Gastrocnemius medialis (tissue), 4 donors: ENCODE measurements around the gene FHOD3. TPM values are rescaled to one million over a fixed set of nuclear protein-coding genes. Genes with fewer than 3 reads are reported as not detected.
"Not testable (repeated sequence)": the region's sequence is repeated elsewhere in the genome, so short reads cannot be mapped to it uniquely, and the experiment has no call there.

Experiments used
- ATAC-seq, 2 donors: fragments of 150-250 bp; one replicate each; pipeline ENCODE4 v1.9.1; 2016
- DNase-seq, 2 donors: peaks; one replicate each; pipeline ENCODE4 v3.0.0-alpha.2; 2019
- H3K27ac ChIP-seq, 4 donors: fragments of 200-600 bp; sonication (generic); 1 replicate in 1 of 4; 2 replicates in 3 of 4; pipeline ENCODE4 v1.5.1; 2016 to 2018; ENCODE audit warnings: mild to moderate bottlenecking in 2 of 4, moderate library complexity in 1 of 4
- H3K27me3 ChIP-seq, 3 donors: fragments of 200-600 bp; sonication (generic) in 2 of 3; 1 replicate in 1 of 3; 2 replicates in 2 of 3; pipeline versions ENCODE4 v1.5.1 to v1.6.0; 2016 to 2019; ENCODE audit warnings: mild to moderate bottlenecking in 1 of 3, moderate library complexity in 1 of 3
- H3K36me3 ChIP-seq, 2 donors: fragments of 200-600 bp; sonication (generic) in 1 of 2; one replicate each; pipeline ENCODE4 v1.5.1; 2017 to 2018
- H3K4me1 ChIP-seq, 2 donors: fragments of 200-600 bp; sonication (generic) in 1 of 2; one replicate each; pipeline ENCODE4 v1.5.1; 2016 to 2017; ENCODE audit warnings: mild to moderate bottlenecking in 2 of 2
- H3K4me3 ChIP-seq, 4 donors: fragments of 200-600 bp; sonication (generic) in 3 of 4; 1 replicate in 1 of 4; 2 replicates in 3 of 4; pipeline ENCODE4 v1.5.1; 2016 to 2019; ENCODE audit warnings: mild to moderate bottlenecking in 2 of 4
- H3K9me3 ChIP-seq, 3 donors: fragments of 200-600 bp; sonication (generic) in 2 of 3; 1 replicate in 1 of 3; 2 replicates in 2 of 3; pipeline ENCODE4 v1.5.1; 2016 to 2019
- CTCF ChIP-seq, 5 experiments: fragments of 450-650 bp in 3 of 5; fragments of 200-600 bp in 2 of 5; sonication (generic) in 2 of 5; IDR thresholded peaks in 4 of 5; conservative IDR thresholded peaks in 1 of 5; 1 replicate in 4 of 5; 2 replicates in 1 of 5; pipeline ENCODE4 v1.5.1; 2016 to 2019; ENCODE audit warnings: antibody characterized with exemption in 5 of 5, mild to moderate bottlenecking in 3 of 5, moderate library complexity in 3 of 5
- POLR2A ChIP-seq, 2 donors: fragments of 450-650 bp; IDR thresholded peaks; one replicate each; pipeline ENCODE4 v1.6.1; 2017; ENCODE audit warnings: antibody characterized with exemption in 2 of 2, mild to moderate bottlenecking in 2 of 2, moderate library complexity in 2 of 2
- in situ Hi-C, 4 donors: fragments of 200-750 bp; cut with MboI; loops; one replicate each; pipeline versions ENCODE4 v1.15.0 to v1.8.0; 2017; ENCODE audit warnings: low sequenced_read_pairs in 4 of 4
- intact Hi-C: fragments of 100-400 bp; cut with DNase I; formaldehyde crosslinking; loops from one replicate; pipeline ENCODE4 v1.15.1; 2023; ENCODE audit warnings: low total_unique reads
- total RNA-seq, 4 donors: library from RNA; depleted of rRNA; stranded (reverse); fragments of >200 nt; gene quantifications; one replicate each; pipeline versions ENCODE4 v1.1.0 to v1.2.3, GENCODE V29; 2016

Gene FHOD3
- total RNA-seq, 4 donors from 2014 or later: 10.0 to 32.5 (median 17.0) TPM

DNA sequence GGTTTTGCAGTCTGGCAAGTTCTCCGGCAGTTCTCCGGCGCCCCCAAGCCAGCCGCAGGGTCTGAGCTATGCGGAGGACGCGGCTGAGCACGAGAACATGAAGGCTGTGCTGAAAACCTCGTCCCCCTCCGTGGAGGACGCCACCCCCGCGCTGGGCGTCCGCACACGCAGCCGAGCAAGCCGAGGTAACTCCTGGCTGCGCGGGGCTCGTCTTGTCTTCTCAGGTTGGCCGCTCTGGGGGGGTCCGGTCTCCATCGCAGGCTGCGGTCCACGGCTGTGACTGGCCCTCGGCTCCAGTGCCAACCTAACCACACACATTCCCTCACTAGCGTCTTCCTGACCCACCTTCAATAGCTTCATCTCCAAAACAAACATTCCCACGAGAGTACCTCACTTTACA is 463.1 kb downstream of the FHOD3 start:
- intact Hi-C loops: no loop called here
- Histone ChIP-seq H3K4me3 (no peak overlapping the region), H3K27ac (no peak overlapping the region), H3K9me3 (no peaks in the 10 kb centered on the region), H3K36me3 (no peaks in the 10 kb centered on the region), H3K4me1 (peaks cover 0 to 10% of the 10 kb centered on the region in 2 donors), H3K27me3 (no peaks in the 10 kb centered on the region)
- DNase-seq (no peak), ATAC-seq (no peak)
- in situ Hi-C loops: no loop called here
- TF ChIP-seq CTCF (IDR thresholded peaks at IDR 0.05 in 4 of 5, conservative IDR thresholded peaks at IDR 0.05 in 1 of 5): no peak
- TF ChIP-seq POLR2A (IDR thresholded peaks at IDR 0.05): no peak

DNA sequence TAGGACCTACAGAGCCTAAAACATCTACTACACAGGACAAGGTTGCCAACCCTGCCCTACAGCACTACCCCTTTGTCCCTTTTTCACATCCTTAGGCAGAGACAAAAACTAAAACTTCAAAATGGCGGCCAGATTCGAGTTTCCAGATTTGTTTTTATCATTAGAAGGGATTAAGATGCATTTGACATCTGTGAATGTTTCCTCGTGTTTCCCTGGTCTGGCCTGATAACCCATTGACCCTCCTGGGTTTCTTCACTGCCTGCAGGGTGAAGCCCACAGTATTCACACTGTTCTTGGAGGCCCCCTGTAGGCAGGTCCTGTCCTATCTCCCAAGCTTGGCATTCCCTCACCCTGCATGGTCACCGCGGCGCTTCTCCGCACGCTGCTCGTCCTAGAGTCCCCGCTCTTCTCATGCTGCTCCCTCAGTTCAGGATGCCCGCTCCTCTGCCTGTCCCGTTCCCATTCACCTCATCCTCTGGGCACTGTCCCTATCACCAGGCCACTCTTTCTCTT is 463.7 kb downstream of the FHOD3 start:
- DNase-seq: no peak
- no peak overlapping the region for H3K27ac ChIP-seq
- TF ChIP-seq POLR2A (IDR thresholded peaks at IDR 0.05) (no peak), CTCF (IDR thresholded peaks at IDR 0.05 in 4 of 5, conservative IDR thresholded peaks at IDR 0.05 in 1 of 5) (no peak)
- H3K4me3 ChIP-seq: no peak overlapping the region
- H3K36me3 ChIP-seq: no peaks in the 10 kb centered on the region
- in situ Hi-C loops (no loop called here), intact Hi-C loops (no loop called here)
- ATAC-seq: no peak
- H3K9me3 ChIP-seq: no peaks in the 10 kb centered on the region
- no peaks in the 10 kb centered on the region for H3K27me3 ChIP-seq
- H3K4me1 ChIP-seq: peaks cover 0 to 7% of the 10 kb centered on the region in 2 donors

DNA sequence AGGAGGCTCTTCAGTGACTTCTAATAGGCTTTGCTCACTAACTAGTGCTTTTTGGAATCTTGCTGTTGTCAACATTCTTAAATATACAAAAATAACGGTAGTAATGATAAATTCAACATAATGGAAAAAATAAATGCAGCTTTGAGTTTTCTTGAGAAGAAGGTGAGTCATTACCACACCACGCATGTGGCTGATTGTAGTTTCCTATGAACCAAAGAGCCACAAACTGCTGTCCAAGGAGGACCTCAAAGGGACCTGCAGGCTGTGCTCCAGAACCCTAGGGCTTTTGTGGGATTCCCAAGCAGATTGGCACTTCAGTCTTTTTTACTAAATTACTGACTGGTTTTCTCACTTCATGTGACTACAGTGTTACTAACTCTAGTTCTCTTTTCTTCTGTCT is 464.6 kb downstream of the FHOD3 start:
- H3K36me3 ChIP-seq: no peaks in the 10 kb centered on the region
- in situ Hi-C loops: no loop called here
- TF ChIP-seq POLR2A (IDR thresholded peaks at IDR 0.05) (no peak), CTCF (IDR thresholded peaks at IDR 0.05 in 4 of 5, conservative IDR thresholded peaks at IDR 0.05 in 1 of 5) (no peak)
- H3K27ac ChIP-seq: no peak overlapping the region
- H3K4me1 ChIP-seq: no peaks in the 10 kb centered on the region
- no peak for DNase-seq
- no peaks in the 10 kb centered on the region for H3K27me3 ChIP-seq
- intact Hi-C loops: no loop called here
- no peak for ATAC-seq
- no peaks in the 10 kb centered on the region for H3K9me3 ChIP-seq
- no peak overlapping the region for H3K4me3 ChIP-seq

- H3K4me1 ChIP-seq, H3K36me3 ChIP-seq, H3K27me3 ChIP-seq, H3K4me3 ChIP-seq, H3K9me3 ChIP-seq, in situ Hi-C loops, ATAC-seq, intact Hi-C loops, H3K27ac ChIP-seq, DNase-seq: not testable (repeated sequence)
These were observed 465.5 kb downstream of the FHOD3 start for GRCh38 chr18:36762965-36763364.

GRCh38 chr18:36766836-36767235 is 469.3 kb downstream of the FHOD3 start:
- Histone ChIP-seq H3K27ac (no peak overlapping the region), H3K36me3 (no peaks in the 10 kb centered on the region), H3K4me3 (no peak overlapping the region), H3K27me3 (no peaks in the 10 kb centered on the region), H3K4me1 (no peaks in the 10 kb centered on the region), H3K9me3 (no peaks in the 10 kb centered on the region)
- no peak for ATAC-seq
- DNase-seq: no peak
- in situ Hi-C loops (loop anchor here in 1 of 4 donors (5.0 kb wide), 1 partner anchor 45 kb away; no protein-coding TSS in a partner anchor), intact Hi-C loops (no loop called here)
- TF ChIP-seq CTCF (IDR thresholded peaks at IDR 0.05 in 4 of 5, conservative IDR thresholded peaks at IDR 0.05 in 1 of 5) (no peak), POLR2A (IDR thresholded peaks at IDR 0.05) (no peak)
